ENCODE data around the gene SIGLEC12.

The SIGLEC12 gene

DNA sequence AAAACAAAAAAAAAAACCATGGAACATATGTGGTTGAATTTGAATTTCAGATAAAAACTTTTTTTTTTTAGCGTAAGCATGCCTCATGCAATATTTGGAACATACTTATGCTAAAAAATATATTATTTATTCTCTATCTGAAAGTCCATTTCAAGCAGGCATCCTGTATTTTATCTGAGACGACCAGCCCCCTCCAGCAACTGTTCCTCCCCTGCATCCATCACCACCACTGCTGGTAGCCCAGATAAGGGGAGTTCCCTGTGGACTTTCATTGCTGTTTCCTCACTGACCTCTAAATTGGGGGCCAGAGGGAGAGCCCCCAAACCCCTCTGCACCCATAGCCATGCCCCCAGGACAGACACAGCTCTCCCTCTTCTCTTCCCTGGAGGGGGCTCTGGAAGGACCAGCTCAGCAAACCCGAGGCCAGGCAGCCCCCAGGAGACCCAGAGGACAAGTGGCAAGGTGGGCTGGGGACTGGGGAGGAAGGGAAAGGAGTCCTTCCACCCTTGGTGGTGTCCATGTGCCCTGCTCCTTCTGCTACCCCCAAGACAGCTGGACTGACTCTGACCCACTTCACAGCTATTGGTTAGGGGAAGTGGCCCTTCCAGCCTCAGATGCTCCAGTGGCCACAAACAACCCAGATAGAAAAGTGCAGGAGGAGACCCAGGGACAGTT lies 6.6 kb upstream of the SIGLEC12 start:
- Histone ChIP-seq H3K4me2 (ENCODE audit: low read length) (no peak overlapping the region), H3K9ac (ENCODE audit: low read length) (no peak overlapping the region), H3K36me3 (ENCODE audit: insufficient read depth, low read length) (no peaks in the 10 kb centered on the region), H2AFZ (ENCODE audit: low read length) (no peak overlapping the region), H3K27me3 (ENCODE audit: insufficient read depth, low read length) (no peaks in the 10 kb centered on the region), H3K4me3 (ENCODE audit: low read depth, low read length, poor library complexity, severe bottlenecking) (no peak overlapping the region), H3F3A (ENCODE audit: insufficient read depth, low read length) (no peaks in the 10 kb centered on the region), H3K27ac (ENCODE audit: low read depth, low read length, poor library complexity, severe bottlenecking) (no peak overlapping the region), H4K20me1 (ENCODE audit: insufficient read depth, low read length) (no peaks in the 10 kb centered on the region), H3K9me2 (ENCODE audit: low read depth, low read length) (no peaks in the 10 kb centered on the region), H3K4me1 (ENCODE audit: insufficient read depth, low read length, severe bottlenecking) (no peaks in the 10 kb centered on the region), H3K79me2 (ENCODE audit: insufficient read depth, low read length) (no peaks in the 10 kb centered on the region), H3K9me3 (ENCODE audit: low read length) (no peaks in the 10 kb centered on the region)
- TF ChIP-seq, protein P1, sequence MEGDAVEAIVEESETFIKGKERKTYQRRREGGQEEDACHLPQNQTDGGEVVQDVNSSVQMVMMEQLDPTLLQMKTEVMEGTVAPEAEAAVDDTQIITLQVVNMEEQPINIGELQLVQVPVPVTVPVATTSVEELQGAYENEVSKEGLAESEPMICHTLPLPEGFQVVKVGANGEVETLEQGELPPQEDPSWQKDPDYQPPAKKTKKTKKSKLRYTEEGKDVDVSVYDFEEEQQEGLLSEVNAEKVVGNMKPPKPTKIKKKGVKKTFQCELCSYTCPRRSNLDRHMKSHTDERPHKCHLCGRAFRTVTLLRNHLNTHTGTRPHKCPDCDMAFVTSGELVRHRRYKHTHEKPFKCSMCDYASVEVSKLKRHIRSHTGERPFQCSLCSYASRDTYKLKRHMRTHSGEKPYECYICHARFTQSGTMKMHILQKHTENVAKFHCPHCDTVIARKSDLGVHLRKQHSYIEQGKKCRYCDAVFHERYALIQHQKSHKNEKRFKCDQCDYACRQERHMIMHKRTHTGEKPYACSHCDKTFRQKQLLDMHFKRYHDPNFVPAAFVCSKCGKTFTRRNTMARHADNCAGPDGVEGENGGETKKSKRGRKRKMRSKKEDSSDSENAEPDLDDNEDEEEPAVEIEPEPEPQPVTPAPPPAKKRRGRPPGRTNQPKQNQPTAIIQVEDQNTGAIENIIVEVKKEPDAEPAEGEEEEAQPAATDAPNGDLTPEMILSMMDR (IDR thresholded peaks at IDR 0.05; ENCODE audit: low read length): no peak
- no peak for TF ChIP-seq EZH2 (IDR thresholded peaks at IDR 0.05; ENCODE audit: borderline replicate concordance, low read length)

DNA sequence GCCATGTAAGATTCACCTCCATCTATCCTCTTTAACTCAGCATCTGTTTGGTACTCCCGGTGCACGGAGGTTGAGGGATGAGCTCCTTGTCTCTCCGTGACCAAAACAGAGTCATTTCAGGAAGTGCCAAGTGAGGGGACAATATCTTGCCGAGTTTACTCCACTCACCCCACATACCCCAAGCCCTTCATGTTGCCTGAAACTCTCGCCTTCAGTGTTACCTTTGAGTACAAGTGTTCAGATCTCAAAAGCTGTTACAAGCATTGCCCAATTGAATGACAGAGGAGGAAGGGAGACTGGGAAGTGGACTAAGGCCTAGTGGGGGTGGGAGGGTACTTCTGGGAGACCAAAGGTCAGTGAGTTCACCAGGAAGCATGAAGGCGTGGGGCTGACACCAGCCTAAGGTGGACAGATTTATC lies 6.0 kb upstream of the SIGLEC12 start:
- Histone ChIP-seq H3K9me3 (ENCODE audit: low read length) (no peaks in the 10 kb centered on the region), H3K4me1 (ENCODE audit: insufficient read depth, low read length, severe bottlenecking) (no peaks in the 10 kb centered on the region), H3K4me2 (ENCODE audit: low read length) (no peak overlapping the region), H3F3A (ENCODE audit: insufficient read depth, low read length) (no peaks in the 10 kb centered on the region), H3K79me2 (ENCODE audit: insufficient read depth, low read length) (no peaks in the 10 kb centered on the region), H3K4me3 (ENCODE audit: low read depth, low read length, poor library complexity, severe bottlenecking) (no peak overlapping the region), H4K20me1 (ENCODE audit: insufficient read depth, low read length) (no peaks in the 10 kb centered on the region), H3K9me2 (ENCODE audit: low read depth, low read length) (no peaks in the 10 kb centered on the region), H3K9ac (ENCODE audit: low read length) (no peak overlapping the region), H3K27ac (ENCODE audit: low read depth, low read length, poor library complexity, severe bottlenecking) (no peak overlapping the region), H3K27me3 (ENCODE audit: insufficient read depth, low read length) (no peaks in the 10 kb centered on the region), H3K36me3 (ENCODE audit: insufficient read depth, low read length) (no peaks in the 10 kb centered on the region), H2AFZ (ENCODE audit: low read length) (no peak overlapping the region)
- TF ChIP-seq EZH2 (IDR thresholded peaks at IDR 0.05; ENCODE audit: borderline replicate concordance, low read length): no peak
- TF ChIP-seq, protein P1 (IDR thresholded peaks at IDR 0.05; ENCODE audit: low read length): no peak

DNA sequence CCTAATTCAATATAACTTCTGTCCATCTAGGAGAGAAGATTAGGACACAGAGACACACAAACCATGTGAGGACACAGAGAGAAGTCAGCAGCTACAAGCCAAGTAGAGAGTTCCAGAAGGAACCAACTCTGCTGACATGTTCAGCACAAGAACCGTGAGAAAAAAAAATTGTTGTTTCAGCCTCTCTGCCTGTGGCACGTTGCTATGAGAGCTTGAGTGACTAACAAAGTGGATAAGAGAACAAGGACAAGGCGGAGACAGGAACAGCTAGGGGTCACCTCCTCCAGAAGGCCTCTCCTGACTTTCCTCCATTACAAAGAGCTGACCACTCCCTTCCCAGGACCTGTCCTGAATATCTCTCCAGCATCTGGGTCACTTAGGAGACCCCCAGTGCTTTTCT lies 5.6 kb upstream of the SIGLEC12 start:
- Histone ChIP-seq H3K4me3 (ENCODE audit: low read depth, low read length, poor library complexity, severe bottlenecking) (no peak overlapping the region), H3K4me1 (ENCODE audit: insufficient read depth, low read length, severe bottlenecking) (no peaks in the 10 kb centered on the region), H3F3A (ENCODE audit: insufficient read depth, low read length) (no peaks in the 10 kb centered on the region), H3K9ac (ENCODE audit: low read length) (no peak overlapping the region), H2AFZ (ENCODE audit: low read length) (no peak overlapping the region), H3K36me3 (ENCODE audit: insufficient read depth, low read length) (no peaks in the 10 kb centered on the region), H3K27me3 (ENCODE audit: insufficient read depth, low read length) (no peaks in the 10 kb centered on the region), H3K9me2 (ENCODE audit: low read depth, low read length) (no peaks in the 10 kb centered on the region), H3K79me2 (ENCODE audit: insufficient read depth, low read length) (no peaks in the 10 kb centered on the region), H3K9me3 (ENCODE audit: low read length) (no peaks in the 10 kb centered on the region), H3K4me2 (ENCODE audit: low read length) (no peak overlapping the region), H3K27ac (ENCODE audit: low read depth, low read length, poor library complexity, severe bottlenecking) (no peak overlapping the region), H4K20me1 (ENCODE audit: insufficient read depth, low read length) (no peaks in the 10 kb centered on the region)
- TF ChIP-seq, protein P1 (IDR thresholded peaks at IDR 0.05; ENCODE audit: low read length): no peak
- TF ChIP-seq EZH2 (IDR thresholded peaks at IDR 0.05; ENCODE audit: borderline replicate concordance, low read length): no peak
